Superior temporal gyrus (tissue), 1 donor: Measurements from ENCODE around the gene TMEM255B.
A peak's percentile ranks its signal among the peaks of the same experiment; 100 is the strongest.
"Not testable (repeated sequence)": the region's sequence is repeated elsewhere in the genome, so short reads cannot be mapped to it uniquely, and the experiment has no call there.

Experiments
- DNase-seq: peaks from one replicate; pipeline ENCODE4 v3.0.0-alpha.2; 2016; ENCODE audit errors: extremely low spot score

TMEM255B gene

DNA sequence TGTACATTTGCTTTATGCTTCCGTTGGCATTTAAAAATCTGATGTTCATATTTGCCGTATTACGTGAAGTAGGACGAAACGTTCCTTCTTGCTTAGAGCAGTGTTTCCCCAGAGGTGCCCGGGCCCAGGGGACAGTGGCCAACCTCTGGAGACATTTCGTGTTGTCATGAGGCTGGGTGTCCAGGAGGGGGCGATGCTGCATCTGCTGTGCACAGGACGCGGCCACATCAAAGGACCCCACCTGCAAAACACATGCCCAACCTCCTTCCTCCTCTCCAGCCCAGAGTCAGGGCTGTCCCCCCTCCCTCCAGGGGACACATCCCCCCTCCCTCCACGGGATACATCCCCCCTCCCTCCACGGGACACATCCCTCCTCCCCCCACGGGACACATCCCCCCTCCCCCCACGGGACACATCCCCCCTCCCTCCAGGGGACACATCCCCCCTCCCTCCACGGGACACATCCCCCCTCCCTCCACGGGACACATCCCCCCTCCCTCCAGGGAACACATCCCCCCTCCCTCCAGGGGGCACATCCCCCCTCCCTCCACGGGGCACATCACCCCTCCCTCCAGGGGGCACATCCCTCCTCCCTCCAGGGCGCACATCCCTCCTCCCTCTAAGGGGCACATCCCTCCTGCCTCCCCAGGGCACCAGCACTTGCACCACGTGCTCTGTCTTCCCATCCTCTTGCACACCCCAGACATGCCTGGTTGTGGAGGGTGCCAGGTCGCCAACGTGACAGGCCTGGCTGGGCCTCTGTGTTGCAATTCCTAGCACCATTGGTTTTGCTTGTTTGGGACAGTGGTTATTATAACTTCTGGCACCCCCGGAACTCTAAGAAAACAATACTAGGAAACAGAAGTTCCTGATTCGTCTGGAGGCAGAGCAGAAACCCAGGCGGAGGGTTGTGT, 58.2 kb downstream of the TMEM255B start:
- peak; percentile 81 for DNase-seq

DNA sequence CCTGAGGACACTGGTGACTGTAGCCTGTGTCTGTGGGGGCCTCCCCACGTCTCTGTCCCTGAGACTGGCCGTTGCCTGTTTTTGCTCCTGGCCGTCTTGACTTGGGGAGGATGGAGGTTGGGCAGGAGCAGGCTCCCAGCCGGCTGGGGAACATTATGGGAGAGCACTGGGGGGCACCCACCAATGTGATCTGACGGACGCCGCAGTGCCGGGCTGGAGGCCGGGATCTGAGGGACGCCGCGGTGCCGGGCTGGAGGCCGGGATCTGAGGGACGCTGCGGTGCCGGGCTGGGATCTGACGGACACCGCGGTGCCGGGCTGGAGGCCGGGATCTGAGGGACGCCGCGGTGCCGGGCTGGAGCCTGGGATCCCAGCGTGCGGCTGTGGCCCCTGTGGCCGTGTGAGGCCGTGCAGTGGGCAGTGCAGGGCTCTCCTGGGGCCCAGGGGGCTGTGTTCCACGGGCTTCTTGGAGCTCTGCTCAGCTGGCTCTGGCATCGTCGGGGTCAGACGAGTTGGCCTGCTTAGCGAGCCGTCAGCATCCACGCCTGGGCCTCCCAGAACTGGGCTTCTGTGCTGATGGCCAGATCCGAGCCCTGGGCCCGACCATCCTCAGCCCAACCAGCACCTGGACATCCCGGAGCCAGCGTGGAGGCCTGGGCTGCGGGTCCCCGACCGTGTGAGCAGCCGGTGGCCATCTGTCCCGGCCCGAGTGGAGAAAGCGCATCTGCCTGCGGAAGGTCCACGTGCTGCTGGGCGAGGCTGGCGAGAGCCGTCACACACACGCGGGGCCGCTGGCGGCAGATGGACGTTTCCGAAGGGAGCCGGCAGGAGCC, 59.0 kb downstream of the TMEM255B start:
- DNase-seq = no peak

DNA sequence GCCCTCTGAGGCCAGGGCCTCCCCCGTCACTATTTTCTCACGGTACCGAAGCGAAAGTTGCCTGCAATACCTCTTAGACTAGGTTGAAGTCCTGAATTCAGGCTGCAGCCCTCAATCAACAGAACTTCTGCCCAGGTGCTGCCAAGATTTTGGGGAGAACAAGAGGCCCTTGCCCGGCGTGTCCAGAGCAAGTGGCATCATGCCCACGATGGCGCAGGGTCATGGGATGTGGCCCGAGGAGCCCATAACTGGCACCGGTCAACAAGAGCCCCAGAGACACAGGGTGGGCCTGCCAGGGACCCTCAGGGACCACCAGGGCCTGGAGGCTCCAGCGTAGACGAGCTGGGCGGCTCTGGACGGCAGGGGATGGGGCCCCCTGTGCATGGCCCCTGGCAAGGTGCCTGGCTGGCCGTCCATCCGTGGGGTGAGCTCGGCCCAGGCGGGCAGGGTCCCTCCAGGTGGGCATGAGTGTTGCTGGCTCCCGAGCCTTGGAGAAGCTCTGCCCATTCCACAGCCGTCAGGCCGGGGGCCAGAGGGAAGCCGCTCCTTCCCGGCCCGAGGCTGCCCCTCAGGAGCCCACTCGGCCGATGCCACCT, 59.8 kb downstream of the TMEM255B start:
- DNase-seq = no peak

DNA sequence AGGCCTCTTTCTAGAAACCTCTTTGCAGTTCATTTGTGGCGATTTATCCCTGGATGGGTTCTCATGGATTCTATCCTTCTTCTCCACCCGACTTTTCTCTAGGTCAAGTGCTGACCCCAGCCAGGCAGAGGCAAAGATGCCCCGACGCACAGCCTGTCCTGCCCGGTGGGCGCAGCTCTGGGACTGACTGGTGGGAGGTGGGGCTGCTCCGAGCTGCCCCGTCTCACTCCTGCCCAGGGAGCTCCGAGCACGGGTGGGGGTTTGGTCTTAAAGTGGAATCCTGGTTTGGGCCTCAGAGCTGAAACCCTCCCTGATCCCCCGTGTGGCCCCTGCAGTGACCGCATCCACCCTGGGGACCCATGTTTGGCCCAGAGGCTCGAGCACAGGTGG, 60.3 kb downstream of the TMEM255B start:
- DNase-seq = no peak

DNA sequence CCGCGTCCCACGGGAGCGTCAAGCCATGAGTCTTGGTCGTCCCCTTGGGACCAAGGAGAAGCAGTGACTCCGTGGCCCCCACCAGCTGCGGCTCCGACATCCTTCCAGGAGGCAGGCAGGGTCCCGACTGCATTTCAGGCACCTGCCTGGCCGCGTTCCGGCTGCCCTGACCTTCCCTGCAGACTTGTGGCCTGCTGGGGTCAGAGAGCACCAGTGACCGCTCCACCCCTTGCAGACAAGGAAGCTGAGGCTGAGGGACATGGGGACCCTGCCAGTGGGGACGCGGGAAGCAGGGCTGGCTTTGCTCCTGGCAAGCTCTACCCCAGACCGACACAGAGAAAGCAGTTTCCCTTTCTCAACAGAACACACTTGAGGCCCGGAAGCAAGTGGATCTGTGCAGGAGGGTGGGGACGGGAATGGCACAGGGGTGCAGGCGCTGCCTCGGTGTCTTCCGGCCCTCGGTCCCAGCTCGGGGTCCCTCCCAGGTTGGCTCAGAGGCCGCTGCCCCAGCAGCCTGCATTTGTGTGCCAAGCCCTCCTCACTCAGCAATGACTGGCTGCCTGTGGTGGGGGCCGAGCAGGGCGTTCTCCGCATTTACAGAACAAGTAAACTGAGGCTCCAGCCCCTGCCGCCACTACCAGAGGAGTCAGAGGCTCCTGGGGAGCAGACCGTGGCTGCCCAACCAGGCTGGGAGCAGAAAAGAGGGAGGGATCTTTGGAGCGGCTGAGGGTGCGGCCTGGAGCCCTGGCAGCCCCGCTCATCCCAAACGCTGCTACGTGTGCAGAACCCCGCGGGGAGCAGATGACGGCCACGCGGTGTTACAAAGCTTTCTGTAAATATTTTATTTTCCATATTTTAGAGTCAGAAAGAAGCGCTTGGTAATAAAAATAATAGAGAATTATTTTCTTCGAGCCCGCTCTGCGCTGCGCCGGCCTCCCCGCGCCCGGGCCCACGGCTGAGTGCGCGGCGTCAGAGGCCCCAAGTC, 61.0 kb downstream of the TMEM255B start:
- no peak for DNase-seq

DNA sequence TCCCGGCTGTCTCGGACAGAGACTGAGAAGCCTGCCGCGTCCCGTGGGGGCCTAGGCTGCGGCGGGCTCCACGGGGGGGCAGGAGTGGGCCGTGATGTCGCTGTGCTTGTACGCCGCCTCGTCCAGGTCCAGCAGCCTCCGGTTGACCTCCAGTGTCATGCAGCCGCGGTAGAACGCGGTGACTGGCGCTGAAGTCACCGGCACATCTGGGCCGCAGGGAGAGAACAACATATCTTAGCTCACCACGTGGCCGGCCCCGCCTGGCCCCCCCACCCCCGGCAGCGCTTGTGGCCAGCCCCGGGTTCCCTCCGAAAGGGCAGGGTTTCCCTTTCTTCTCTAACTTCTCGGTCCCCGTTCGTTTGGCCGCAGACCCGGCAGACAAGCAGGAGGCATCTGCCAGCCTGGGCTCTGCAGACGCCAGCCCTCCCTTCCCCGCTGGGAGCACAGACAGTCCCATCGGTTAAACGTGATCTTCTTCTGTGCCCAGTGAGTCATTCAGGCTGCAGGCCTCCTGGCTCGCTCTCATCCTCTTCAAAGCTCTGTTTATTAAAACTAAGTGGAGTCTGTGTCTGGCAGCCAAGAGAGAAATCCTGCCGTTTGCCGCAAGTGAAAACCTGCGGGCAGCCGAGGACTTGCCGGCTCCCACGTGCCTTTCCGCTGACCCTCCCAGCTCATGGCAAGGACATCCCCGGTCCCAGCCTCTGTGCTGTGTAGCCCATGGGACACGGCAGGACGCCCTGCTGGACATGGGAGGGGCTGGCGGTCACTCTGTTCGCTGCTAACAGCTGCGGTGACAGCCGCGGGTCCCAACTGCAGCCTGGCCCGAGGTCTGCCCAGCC, 62.0 kb downstream of the TMEM255B start:
- peak; percentile 88 for DNase-seq

DNA sequence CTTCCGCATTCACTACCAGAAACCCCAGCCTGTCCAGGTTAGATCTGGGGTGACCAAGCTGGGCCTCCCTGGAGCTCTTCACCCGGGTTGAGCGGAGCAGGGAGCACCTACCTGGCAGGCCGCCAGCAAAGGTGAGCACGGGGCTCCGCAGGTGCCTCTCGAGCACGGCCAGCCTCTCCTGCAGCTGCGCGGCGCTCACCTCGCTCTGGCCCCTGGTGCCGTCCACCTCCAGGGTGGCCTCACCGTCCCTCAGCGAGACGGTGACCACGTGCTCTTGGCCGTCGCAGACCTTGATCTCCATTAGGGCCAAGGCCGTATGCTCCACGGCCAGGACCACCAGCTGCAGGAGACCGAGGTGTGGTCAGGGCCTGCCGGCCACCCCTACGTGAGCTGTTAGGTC, 62.8 kb downstream of the TMEM255B start:
- no peak for DNase-seq

DNA sequence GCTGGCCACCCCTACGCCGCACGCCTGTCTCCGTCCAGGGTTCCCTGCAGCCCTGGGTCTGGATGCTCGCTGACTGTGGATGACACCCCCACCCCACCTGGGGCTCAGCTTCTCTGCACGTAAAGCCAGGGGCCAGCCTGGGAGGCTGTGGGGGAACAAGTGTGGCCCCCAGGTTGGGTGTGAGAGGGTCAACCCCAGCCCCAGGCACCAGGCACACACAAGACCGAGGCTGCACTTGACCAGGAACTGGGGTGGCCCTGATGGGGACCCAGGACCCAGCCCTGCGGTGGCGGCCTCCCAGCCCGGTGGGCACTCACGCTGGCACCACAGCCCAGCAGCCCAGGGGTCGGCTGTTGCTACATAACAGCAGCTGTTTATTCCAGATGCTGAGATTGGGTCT, 63.2 kb downstream of the TMEM255B start:
- DNase-seq = no peak

DNA sequence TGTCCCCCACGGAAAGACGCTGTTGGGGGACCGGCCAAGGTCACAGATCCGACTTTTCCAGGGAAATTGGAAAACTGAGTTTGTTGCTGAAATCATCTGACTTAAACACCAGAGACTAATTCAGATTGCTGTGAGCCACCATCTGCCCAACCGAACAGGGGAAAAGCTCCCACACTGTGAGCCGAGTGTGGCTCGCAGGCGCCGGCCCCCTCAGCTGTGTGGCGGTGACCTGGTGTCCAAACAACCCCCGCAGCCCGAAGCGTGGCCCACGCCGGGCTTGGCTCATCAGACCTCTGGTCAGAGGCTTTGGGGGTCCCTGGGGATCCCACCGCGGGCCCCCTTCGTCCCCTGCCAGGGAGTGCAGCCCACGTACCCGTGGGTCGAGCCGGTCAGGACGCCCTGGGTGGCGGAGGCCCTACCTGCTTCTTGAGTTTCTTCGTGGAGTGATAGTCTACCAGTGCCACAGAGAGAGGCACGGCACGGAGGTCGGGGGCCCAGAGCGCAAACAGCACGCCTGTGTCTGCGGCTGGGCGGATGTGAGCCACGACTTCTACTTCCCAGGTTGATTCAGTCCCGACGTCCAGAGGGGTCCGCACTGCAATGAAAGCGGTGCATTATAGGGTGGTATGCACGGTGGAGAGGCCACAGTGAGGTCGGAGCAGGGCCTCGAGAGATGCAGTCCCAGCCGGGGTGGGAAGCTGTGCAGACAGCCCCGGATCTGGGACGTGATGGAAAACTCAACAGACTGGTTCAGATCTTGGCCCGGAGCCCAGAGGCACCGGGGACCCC, 64.1 kb downstream of the TMEM255B start:
- no peak for DNase-seq

DNA sequence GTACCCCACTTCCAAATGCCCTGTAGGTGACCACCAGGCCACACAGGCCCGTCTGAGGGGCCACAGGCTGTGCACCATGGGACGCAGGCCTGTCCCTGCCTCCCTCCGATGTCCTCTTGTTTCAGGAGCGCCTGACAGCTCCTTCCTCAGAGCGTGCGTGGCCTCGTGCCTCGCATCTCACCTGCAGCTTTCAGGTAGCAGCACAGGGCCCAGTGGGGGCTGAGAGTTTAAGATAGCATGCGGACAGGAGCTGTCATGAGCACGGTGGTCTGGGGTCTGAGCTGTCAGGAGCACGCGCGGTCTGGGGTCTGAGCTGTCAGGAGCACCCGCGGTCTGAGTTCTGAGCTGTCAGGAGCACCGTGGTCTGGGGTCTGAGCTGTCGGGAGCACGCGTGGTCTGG, 64.7 kb downstream of the TMEM255B start:
- DNase-seq = no peak

DNA sequence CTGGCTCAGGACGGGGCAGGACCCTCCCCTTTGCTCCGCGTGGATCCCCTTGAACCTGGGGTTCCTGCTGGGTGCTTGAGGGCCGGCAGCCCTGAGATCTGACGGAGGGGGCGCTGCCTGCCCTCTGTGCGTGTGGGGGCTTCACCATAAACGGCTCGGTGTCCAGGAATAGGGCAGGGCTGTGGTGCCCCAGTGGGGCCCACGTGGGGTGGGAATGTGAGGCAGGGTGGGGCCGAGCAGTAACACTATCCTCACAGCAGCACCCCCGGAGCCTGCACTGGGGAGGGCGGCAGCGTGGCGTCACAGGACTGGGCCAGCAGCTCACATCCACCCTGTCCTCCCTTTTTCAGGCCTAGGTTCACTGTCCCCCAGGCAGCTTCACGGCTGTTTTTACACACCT, 66.8 kb downstream of the TMEM255B start:
- DNase-seq = no peak

DNA sequence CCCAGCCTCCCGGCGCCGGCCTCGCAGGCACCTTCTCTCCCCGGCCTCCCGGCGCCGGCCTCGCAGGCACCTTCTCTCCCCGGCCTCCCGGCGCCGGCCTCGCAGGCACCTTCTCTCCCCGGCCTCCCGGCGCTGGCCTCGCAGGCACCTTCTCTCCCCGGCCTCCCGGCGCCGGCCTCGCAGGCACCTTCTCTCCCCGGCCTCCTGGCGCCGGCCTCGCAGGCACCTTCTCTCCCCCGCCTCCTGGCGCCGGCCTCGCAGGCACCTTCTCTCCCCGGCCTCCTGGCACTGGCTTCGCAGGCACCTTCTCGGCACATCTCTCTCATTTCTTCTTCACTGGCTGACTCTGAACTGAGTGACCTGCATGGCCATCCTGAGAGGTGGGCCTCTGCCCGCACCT, 67.4 kb downstream of the TMEM255B start:
- not testable (repeated sequence) for DNase-seq

DNA sequence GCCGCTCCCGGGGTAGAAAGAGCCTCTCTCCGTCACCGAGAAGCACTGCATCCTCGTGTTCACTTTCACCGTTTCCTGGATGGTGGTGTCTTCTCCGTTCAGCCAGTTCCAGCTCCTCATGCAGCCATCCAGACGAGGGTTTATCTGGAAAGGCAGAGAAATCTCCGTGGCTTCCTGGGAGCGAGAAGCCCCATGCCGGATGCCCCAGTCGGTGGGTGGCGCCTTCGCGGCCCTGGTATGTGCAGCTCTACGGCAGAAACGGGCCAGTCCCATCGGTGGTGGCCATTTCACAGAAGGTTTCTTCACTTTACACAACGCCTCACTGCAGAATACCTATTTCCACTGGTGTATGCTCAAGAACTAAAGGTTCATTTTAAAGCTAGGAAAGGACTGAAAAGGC, 68.0 kb downstream of the TMEM255B start:
- DNase-seq = no peak

DNA sequence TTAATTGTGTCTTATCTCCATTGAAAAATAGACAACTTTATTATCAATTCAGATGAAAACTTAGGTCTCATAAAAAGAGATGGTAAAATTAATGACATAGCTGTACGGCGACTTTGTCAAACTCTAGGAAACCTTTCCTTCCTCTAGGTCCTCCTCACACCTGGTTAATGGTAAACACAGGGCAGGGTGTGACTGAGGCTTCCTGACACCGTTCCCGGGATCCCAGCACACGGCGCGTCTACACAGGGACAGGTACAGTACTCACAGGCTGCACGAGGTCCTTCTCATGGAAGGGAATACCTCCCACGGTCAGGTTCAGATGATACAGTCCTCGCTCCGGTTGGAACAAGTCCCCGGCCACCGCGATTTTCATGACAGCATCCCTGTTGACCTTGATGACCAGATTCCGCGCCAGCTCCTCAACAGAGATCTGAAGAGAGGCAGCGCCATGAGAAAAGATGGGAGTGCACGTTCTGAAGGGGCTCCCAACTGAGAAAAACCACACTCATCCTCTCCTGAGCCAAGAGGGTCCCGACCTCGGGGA, 69.3 kb downstream of the TMEM255B start:
- DNase-seq = no peak

DNA sequence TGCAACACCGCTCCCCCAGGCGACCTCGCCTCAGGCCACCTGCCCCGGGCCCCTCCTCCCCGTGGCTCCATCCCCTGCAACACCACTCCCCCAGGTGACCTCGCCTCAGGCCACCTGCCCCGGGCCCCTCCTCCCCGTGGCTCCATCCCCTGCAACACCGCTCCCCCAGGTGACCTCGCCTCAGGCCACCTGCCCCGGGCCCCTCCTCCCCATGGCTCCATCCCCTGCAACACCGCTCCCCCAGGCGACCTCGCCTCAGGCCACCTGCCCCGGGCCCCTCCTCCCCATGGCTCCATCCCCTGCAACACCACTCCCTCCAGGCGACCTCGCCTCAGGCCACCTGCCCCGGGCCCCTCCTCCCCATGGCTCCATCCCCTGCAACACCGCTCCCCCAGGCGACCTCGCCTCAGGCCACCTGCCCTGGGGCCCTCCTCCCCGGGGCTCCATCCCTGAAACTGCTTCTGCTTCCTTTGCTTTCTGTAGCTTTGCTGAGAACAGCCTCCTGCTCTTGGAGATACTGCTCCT, 71.5 kb downstream of the TMEM255B start:
- DNase-seq = not testable (repeated sequence)

DNA sequence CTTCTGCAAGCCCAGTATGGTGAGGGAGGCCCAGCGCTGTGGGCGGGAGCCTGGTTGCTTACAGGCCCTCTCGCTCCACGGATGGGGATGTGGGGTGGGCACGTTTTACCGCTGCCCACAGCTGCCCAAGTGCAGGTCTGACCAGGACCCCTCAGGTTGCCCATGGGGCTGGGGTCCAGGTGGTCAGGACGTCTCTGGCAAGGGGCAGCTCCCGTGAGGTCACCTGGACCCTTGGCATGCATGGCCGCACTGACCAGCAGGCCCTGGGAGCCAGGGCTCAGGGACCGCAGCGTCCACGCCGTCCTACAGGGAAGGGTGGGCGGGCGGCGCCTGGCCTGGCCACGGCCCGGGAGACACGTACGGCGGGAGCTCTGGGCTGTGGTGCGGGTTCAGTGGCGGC, 72.0 kb downstream of the TMEM255B start:
- DNase-seq = no peak

DNA sequence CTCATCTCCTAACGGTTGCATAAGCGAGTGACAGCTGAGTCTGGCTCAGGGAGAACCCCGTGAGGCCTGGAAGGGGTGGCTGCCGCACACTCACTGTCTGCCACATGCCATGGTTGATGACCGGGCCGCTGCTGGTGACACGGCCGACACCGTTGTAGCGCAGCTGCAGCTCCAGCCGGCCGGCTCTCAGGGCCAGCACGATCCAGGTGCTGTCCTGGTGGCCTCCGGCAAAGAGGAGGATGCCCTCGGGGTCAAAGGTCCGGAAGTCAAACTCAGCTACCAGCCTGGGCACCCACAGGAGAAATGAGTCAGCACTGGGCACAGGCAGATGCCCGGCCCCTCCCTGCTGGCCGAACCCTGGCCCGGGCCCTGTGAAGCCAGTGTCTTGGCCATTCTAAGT, 73.2 kb downstream of the TMEM255B start:
- no peak for DNase-seq

DNA sequence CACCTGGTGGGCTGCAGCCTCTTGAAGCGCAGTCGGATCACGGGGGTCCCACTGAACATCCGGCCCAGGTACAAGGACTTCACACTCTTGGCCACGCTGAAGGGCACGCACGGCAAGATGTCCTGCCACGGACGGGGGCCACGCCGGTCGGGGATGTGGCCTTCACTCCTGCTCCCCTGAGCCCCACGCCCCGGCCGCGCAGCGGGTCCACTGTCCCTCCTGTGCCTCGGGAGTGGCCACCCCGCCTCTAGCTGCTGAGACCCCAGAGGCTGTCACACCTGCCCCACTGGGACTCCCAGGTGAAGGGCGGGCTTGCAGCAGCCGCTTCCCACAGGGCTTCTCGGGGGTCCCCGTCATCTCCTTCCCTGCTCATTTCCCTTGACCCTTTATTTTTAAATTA, 73.6 kb downstream of the TMEM255B start:
- no peak for DNase-seq
